ENCODE measurements around the gene MYO1F.
"Not testable (repeated sequence)": the region's sequence is repeated elsewhere in the genome, so short reads cannot be mapped to it uniquely, and the experiment has no call there.

MYO1F gene

DNA sequence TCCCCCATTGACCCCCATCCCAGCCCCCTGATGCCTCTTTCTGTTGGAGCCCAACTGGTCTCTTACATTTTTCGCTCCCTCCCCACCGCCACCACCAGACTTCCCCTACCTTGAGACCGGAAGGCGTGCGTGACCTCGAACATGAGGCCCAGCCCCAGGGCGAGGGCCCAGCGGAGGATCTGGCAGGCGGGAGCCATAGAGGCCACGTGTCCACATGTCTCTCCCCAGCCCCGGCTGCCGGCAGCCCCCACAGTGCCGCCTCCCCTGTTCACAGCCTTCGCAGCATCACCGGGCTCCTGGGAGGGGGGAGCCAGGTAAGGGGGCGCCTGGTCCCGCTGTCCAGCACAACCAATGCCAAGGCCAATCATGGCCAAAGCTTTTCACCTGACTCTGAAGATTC, 28.3 kb upstream of the MYO1F start:
- in situ Hi-C loops (cut with HindIII; ENCODE audit: low pct_ligation_motif_present, low pct_unique_long_range_greater_than_20kb, low sequenced_read_pairs) = no loop called here
- DNase-seq = no peak

DNA sequence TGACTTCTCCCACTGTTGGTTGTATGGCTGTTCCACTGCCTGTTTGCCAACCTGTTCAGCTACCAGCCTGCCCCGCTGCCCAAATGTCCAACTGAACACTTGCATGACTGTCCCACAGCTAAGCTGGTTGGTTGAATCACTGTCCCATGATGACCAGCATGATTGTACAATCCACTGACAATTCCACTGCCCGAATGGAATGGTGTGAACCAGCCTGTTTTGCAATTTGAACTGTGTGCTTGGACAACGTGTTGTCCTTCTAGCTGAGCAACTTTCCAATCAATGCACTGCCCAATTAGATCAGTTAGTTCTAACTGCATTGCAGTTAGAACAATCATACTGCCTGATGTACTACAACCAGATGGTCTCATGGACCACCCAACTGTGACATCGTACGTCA, 24.6 kb upstream of the MYO1F start:
- in situ Hi-C loops (cut with HindIII; ENCODE audit: low pct_ligation_motif_present, low pct_unique_long_range_greater_than_20kb, low sequenced_read_pairs) = no loop called here
- no peak for DNase-seq

DNA sequence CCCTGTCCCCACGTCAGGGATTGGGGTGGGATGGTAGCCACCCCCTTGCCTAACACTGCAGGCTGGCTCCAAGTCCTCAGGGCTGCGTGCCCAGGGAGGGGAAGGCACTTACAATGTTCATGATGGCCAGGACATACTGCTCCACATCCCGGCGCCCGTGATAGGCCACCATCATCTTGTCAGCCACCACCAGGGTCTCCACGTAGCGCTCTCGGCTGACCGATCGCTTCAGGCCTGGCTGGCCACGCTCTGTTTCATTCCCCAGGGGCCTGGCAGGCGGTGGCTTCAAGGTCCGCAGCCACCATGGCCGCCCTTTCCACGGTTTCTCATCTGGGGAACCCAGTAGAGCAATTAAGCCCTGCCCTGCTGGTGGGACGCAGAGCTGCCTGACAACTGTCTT, 23.6 kb upstream of the MYO1F start:
- no peak for DNase-seq

DNA sequence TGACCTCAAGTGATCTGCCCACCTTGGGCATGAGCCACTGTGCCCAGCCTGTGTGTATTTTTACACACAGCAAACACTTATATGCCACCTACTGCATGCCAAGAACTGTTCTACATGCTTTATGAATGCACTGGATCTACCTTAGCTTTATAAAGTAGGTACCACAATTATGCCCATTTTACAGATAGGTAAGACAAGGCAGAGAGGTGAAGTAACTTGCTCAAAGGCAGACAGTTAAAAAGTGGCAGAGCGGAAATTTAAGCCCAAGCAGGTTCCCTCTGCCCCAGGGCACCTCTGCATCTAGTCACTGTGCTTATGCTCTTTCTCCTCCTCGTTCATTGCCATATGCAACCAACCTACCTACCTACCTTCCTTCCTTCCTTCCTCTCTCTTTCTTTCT, 22.8 kb upstream of the MYO1F start:
- DNase-seq = no peak
- in situ Hi-C loops (cut with HindIII; ENCODE audit: low pct_ligation_motif_present, low pct_unique_long_range_greater_than_20kb, low sequenced_read_pairs) = no loop called here

More for the DNA sequence above, 23.6 kb upstream of the MYO1F start:
- in situ Hi-C loops (cut with HindIII; ENCODE audit: low pct_ligation_motif_present, low pct_unique_long_range_greater_than_20kb, low sequenced_read_pairs) = no loop called here

DNA sequence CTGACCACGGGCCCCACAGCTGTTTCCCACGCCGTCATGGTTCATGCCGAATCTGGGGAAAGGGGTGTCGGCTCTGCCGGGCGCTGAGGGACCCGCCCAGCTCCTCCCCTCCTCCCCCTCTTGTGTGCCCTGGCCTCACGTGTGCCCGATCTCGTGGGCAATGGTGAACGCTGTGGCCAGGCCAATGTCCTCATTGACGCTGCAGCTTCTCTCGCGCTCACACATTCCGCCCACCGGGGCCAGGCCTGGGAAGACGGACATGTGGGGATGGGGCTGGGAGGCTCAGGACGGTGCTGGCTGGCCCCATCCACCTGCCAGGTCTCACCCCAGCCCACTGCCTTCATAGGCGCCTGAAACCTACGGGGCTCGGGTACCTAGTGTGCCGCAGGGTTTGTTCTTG, 18.9 kb upstream of the MYO1F start:
- no peak for DNase-seq
- in situ Hi-C loops (cut with HindIII; ENCODE audit: low pct_ligation_motif_present, low pct_unique_long_range_greater_than_20kb, low sequenced_read_pairs) = no loop called here

DNA sequence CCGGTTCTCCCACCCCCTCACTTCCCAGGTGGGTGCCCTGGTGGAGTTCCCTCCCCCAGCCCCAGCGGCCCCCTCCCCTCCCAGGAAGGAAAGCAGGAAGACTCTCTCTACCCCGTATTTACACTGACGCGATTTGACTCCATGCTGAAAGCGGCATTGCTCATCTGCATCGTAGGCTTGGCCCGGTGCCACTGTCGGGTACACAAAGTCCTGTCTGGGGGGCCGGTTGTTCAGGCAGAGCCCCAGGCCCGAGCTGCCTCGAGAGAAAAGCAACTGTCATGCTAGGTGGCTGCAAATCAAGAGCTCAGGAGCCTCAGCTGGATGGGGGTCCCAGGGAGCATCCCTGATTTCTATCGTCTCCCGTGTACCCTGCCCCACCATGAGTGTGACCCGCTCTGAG, 18.4 kb upstream of the MYO1F start:
- in situ Hi-C loops (cut with HindIII; ENCODE audit: low pct_ligation_motif_present, low pct_unique_long_range_greater_than_20kb, low sequenced_read_pairs) = no loop called here
- DNase-seq = no peak

DNA sequence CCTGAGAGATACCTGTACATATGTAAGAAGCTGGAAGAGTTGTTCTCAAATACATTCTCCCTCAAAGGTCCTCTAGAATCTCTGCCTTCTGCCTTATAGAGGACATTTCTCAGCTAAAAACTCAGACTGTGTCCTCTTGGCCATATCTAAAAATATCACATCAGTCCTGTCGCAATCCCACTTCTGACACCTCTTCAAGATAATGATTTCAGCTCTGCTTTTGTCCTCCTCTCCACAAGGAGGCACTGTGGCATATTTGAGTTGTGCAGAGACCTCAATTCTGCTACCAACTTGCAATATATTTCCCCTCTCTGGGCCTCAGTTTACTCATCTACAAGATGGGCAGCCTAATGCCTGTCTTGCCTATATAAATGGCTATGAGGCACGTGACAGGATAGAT, 16.7 kb upstream of the MYO1F start:
- in situ Hi-C loops (cut with HindIII; ENCODE audit: low pct_ligation_motif_present, low pct_unique_long_range_greater_than_20kb, low sequenced_read_pairs) = no loop called here
- DNase-seq = no peak

DNA sequence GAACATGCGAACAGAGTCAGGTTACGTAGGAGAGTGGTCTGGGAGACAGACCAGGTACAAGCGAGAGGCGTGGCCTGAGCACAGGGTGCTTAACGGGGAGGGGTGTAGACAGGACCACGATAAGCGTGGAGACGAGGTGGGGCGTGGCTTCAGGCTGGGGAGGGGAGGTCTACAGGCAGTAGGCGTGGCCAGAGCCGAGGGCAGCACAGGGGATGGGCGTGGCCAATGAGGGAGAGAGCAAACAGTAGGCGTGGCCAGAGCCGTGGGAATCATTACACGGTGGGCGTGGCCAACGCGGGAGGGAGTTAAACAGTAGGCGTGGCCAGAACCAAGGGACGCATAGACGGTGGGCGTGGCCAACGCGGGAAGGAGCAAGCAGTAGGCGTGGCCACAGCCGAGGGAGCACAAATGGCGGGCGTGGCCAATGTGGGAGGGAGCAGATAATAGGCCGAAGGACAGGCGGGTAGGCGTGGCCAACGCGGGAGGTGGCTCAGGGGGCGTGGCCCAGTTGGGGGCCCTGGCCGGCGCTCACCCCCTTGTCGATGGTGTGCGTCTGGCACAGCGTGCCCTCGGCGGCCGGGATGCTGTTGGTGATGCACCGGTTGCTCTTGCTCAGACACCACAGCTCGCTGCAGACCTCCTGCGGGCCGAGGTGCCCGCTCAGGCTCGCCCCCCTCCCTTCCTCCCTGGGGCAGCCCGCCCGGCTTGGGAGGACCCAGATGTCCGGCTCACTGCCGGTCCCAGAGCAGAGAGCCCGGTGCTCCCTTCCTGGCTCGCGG, 15.2 kb upstream of the MYO1F start:
- DNase-seq = no peak
- in situ Hi-C loops (cut with HindIII; ENCODE audit: low pct_ligation_motif_present, low pct_unique_long_range_greater_than_20kb, low sequenced_read_pairs) = no loop called here

DNA sequence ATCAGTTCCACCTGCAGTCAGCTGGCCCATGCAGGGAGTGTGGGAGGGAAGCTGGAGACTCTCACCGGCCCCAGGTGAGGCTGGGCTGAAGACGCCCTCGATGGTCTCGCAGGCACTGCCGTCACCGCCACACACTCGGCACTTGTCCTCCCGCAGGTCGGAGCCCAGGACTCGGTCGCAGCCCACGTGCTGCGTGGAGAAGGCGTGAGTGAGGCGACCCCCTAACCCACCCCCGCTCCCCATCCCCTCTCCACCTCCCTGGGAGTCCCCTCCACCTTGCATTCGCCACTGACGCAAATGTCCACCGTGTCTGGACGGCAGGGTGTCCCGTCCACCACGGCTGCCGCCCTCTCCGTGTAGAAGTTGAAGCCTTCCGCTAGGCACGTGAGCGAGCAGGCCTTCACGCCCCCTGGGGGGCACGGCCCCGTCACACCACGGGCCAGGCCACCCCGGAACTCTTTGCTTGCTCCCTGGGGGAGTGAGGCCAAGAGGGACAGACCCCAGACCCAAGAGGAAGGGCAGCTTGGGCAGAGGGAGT, 12.0 kb upstream of the MYO1F start:
- DNase-seq = no peak
- in situ Hi-C loops (cut with HindIII; ENCODE audit: low pct_ligation_motif_present, low pct_unique_long_range_greater_than_20kb, low sequenced_read_pairs) = no loop called here

DNA sequence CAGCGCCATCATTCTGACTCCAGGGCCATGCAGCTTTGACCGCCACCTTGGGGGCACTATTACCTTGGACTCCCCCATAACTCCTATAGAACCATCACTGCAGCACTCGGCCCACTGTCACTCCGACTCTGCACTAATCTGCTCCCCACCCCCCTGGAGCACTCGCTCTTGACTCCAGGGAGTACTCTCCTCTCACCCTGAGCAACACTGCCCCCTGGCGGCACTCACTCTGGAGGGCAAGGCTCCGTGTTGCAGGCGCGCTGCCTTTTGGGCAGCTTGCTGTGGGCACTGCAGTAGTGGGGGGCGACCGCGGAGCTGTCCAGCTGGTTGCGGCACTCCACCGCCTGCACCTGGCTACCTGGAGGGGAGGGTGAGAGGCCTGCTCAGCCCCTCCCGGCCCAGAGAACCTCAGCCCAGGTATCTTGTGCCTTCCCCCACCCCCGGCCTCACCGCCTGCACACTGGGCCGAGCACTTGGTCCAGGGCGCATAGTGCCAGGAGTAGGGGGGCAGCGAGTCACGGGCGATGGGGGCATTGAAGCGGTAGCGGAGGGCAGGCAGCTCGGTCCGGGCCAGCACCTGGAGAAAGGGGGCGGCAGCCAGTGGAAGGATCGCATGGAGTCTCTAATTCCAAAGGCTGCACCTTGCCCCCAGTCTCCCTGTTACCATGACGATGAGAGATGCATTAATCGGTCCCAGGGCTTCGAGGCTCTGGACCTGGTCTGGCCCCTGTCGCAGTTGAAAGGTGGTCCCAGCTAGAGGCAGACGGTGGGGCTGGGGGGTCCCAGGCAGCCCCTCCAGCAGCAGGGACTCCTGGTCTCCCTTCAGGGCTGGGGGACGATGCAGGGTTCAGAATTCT, 8.9 kb upstream of the MYO1F start:
- in situ Hi-C loops (cut with HindIII; ENCODE audit: low pct_ligation_motif_present, low pct_unique_long_range_greater_than_20kb, low sequenced_read_pairs) = no loop called here
- DNase-seq = peak; percentile 15

DNA sequence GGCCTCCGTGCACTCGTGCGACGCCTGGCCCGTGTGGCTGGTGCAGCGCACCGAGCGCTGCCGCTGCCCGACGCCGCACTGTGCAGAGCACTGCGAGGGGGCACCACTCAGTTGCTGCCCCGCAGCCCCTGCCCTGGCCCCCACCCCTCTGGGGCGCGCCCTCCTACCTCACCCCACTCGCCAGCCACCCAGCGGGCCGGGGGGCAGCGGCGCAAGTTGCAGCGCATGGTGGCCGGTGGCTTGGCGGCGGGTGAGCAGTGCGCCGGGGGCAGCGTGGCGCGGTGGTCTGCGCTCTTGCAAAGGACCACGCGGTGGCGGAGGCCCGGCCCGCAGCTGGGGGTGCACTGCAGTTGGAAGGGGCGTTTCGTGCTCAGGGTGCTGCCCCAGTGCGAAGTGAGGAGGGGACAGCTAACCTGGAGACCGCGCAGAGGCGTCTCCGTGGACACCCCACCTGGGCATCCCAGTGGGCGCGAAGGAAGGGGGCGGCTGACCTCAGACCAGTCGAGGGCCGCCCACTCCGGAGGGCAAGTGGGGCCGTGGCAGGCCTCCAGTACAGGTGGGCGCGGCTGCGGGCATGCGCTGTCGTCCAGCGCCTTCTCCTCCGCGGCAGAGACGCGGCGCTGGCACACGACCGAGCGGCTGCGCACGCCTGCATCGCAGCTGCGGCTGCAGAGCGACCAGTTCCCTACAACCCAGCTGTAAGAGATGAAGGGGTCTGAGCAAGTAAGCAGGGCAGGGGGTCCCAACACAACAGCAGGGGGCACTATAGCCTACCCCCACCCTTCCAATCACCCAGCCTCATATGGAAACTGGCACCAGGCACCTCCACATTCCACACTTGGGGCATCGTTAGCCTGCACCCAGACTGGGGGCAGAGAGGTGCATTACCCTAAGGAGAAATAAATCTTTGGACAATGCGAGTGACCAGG, 8.0 kb upstream of the MYO1F start:
- in situ Hi-C loops (cut with HindIII; ENCODE audit: low pct_ligation_motif_present, low pct_unique_long_range_greater_than_20kb, low sequenced_read_pairs) = no loop called here
- DNase-seq = no peak

DNA sequence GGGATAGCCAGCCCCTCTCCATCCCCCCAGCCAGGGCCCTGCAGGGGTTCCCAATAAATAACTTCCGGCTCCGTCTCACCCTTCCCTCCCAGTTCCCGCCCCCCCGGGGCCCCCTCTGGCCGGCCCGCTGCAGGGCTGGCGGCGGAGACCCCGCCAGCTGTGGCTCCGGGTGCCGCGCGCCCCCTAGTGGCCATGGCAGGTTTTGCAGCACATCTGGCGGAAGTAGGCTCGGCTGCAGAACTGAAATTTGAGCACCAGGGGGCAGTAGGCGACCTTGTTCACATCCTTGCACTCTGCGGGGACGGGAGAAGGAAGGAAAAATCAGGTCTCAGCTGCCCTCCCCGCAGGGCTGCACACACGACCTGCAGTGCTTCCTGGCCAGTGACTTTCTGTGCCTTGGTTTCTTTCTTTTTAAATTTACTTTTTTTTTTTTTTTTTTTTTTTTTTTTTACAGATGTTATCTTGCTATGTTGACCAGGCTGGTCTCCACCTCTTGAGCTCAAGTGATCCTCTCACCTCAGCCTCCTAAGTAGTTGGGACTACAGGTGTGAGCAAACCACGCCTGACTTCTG, 3.6 kb upstream of the MYO1F start:
- in situ Hi-C loops (cut with HindIII; ENCODE audit: low pct_ligation_motif_present, low pct_unique_long_range_greater_than_20kb, low sequenced_read_pairs) = no loop called here
- DNase-seq = peak; percentile 54

DNA sequence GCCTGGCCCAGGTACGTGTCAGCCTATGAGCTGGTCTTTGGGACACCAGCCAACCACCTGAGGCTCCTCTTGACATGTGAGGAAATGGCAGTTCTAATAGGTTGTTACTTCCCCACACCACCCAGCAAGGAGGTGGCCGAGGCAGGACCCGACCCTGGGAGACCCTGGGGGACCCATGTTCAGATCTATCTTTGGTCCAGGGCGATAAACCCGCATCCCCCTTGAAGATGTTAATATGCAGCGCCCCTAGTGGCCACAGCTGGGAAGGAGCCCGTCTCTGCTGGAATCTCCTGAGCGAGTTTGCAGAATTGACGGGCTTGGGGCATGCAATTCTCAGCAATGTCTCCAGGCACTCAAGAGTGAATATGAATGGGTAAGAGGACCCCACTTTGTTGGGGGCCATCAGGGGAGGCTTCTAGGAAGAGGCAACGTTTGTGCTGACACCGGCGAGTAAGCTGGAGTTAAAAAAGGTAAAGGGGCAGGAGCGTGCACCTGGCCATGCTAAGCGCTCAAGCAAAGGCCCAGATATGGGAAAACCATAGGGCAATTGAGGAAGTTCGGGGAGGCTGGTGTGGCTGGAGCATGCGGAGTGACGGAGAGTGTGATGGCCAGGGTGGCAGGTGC, 1.5 kb upstream of the MYO1F start:
- in situ Hi-C loops (cut with HindIII; ENCODE audit: low pct_ligation_motif_present, low pct_unique_long_range_greater_than_20kb, low sequenced_read_pairs) = no loop called here
- peak; percentile 58 for DNase-seq

DNA sequence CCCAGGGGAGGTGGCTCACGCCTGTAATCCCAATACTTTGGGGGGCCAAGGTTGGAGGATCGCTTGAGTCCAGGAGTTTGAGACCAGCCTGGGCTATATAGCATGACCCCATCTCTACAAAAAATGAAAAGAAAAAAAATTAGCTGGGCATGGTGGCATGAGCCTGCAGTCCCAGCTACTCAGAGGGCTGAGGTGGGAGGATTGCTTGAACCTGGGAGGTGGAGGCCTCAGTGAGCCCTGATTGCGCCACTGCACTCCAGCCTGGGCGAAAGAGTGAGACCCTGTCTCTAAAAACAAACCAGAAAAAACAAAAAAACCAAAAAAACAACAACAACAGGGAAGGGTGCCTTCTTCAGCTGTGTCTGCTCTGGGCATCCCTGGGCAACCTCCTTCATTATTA, 499 bp upstream of the MYO1F start:
- in situ Hi-C loops (cut with HindIII; ENCODE audit: low pct_ligation_motif_present, low pct_unique_long_range_greater_than_20kb, low sequenced_read_pairs) = no loop called here

DNA sequence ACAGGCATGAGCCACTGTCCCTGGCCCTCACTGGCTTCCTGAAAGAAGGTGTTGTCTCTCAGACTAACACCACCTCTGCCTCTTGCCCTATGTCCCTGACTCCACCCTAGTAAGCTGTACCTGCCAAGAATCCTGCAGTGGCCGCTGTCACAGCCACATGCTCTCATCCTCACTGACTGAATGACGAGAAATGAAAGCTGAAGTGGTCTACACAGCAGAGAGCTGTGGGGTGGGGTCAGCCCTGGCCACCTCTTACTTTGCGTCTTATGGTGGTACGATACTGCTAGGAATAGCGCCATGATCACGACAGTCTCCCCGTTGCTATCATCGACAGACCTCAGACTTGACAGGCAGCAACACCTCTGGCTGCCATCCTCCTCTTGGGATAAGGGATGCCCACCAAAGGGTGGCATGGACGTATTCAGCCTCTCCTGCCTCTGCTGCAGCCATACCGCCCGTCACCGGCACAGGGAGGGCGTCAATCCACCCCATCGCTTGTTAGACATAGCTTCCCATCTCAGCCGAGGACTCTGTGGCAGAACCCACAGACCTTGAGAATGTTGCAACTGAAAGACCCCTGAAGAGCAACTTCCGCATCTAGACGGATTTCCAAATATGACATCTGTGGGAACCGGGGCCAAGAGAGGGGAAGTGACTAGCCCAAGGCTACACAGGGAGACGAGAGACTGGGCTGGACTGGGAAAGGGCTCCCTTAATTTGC, 809 bp downstream of the MYO1F start:
- no peak for DNase-seq
- in situ Hi-C loops (cut with HindIII; ENCODE audit: low pct_ligation_motif_present, low pct_unique_long_range_greater_than_20kb, low sequenced_read_pairs) = no loop called here

More for the DNA sequence above, 499 bp upstream of the MYO1F start:
- no peak for DNase-seq

DNA sequence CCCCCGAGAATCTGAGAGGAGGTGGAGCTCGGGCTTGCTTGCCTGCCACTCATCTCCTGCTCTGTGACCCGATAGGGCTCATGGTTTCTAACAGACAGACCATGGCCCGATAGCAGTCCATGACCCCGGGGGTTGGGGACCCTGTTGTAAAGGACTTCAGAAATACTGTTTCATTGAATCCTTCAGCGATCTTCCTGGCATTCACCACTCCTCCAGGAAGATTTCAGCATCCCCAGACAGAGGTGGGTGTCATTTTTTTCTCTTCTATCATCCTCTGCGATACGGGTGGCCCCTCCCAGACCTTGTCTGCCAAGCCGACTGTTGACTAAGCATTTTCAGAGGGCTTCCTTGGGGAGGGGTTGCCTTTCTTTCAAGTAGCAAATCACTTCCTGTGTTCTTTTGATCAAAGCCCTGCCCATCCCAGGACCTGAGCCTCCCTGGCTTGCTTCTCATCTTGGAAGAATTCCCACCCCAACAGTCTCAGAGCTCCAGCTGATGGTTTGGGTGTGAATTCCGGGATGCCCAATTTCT, 1.7 kb downstream of the MYO1F start:
- DNase-seq = no peak
- in situ Hi-C loops (cut with HindIII; ENCODE audit: low pct_ligation_motif_present, low pct_unique_long_range_greater_than_20kb, low sequenced_read_pairs) = no loop called here

DNA sequence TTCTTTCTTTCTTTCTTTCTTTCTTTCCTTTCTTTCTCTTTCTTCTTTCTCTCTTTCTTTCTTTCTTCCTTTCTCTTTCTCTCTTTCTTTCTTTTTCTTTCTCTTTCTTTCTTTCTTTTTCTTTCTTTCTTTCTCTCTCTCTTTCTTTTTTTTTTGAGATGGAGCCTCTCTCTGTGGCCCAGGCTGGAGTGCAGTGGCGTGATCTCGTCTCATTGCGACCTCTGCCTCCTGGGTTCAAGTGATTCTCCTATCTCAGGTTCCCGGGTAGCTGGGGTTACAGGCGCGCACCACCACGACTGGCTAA, 2.7 kb downstream of the MYO1F start:
- in situ Hi-C loops (cut with HindIII; ENCODE audit: low pct_ligation_motif_present, low pct_unique_long_range_greater_than_20kb, low sequenced_read_pairs); DNase-seq: not testable (repeated sequence)

Measured in ACHN (cell line).